Mesenchymal stem cell (in vitro differentiated cells and primary cell): ENCODE measurements around the gene LRRC75A. TPM values are rescaled to one million over a fixed set of nuclear protein-coding genes. Genes with fewer than 3 reads are reported as not detected.

Experiments
- DNase-seq: peaks from one replicate; pipeline ENCODE4 v3.0.0-alpha.2; 2013
- H2AFZ ChIP-seq: one replicate; pipeline ENCODE4 v1.6.1; 2013; ENCODE audit warnings: low read depth, mild to moderate bottlenecking, control low read depth, inconsistent platforms, low read length, moderate library complexity
- H2AK5ac ChIP-seq: 2 replicates; pipeline ENCODE4 v1.6.1; 2013; ENCODE audit warnings: low read length, moderate library complexity, mild to moderate bottlenecking, inconsistent platforms; ENCODE audit not compliant: severe bottlenecking
- H2BK120ac ChIP-seq: one replicate; pipeline ENCODE4 v1.6.1; 2013; ENCODE audit warnings: low read depth, mild to moderate bottlenecking, inconsistent platforms, low read length, moderate library complexity
- H2BK12ac ChIP-seq, 2 experiments: one replicate each; pipeline ENCODE4 v1.6.1; 2013; ENCODE audit warnings: inconsistent platforms in 2 of 2, low read length in 2 of 2, mild to moderate bottlenecking in 2 of 2, moderate library complexity in 2 of 2, control low read depth in 1 of 2
- H2BK15ac ChIP-seq: one replicate; pipeline ENCODE4 v1.6.1; 2013; ENCODE audit warnings: mild to moderate bottlenecking, low read depth, inconsistent platforms; ENCODE audit not compliant: poor library complexity, severe bottlenecking
- H2BK5ac ChIP-seq: 2 replicates; pipeline ENCODE4 v1.6.1; 2013; ENCODE audit warnings: low read depth, mild to moderate bottlenecking, low read length, control low read depth, inconsistent platforms; ENCODE audit not compliant: poor library complexity, severe bottlenecking
- H3K14ac ChIP-seq, 2 experiments: one replicate each; pipeline ENCODE4 v1.6.1; 2013; ENCODE audit warnings: inconsistent platforms in 2 of 2, low read length in 2 of 2, control low read depth in 1 of 2, mild to moderate bottlenecking in 1 of 2, moderate library complexity in 1 of 2
- H3K18ac ChIP-seq, 2 experiments: one replicate each; pipeline ENCODE4 v1.6.1; 2013; ENCODE audit warnings: inconsistent platforms in 2 of 2, low read length in 2 of 2, control low read depth in 1 of 2, low read depth in 1 of 2, mild to moderate bottlenecking in 1 of 2
- H3K23ac ChIP-seq, 2 experiments: one replicate each; pipeline ENCODE4 v1.6.1; 2013; ENCODE audit warnings: inconsistent platforms in 2 of 2, low read length in 2 of 2, mild to moderate bottlenecking in 2 of 2, moderate library complexity in 2 of 2, control low read depth in 1 of 2
- H3K27ac ChIP-seq: 2 replicates; pipeline ENCODE4 v1.5.1; 2013; ENCODE audit warnings: mild to moderate bottlenecking, moderate library complexity, low read length, control low read depth, inconsistent platforms; ENCODE audit not compliant: poor library complexity, severe bottlenecking
- H3K27me3 ChIP-seq, 2 experiments: 2 replicates each; pipeline versions ENCODE4 v1.6.1 to v1.7.0; 2013; ENCODE audit warnings: low read length in 2 of 2, mild to moderate bottlenecking in 2 of 2, moderate library complexity in 2 of 2, control low read depth in 1 of 2, inconsistent platforms in 1 of 2; ENCODE audit not compliant: control insufficient read depth in 1 of 2, insufficient read depth in 1 of 2
- H3K36me3 ChIP-seq, 2 experiments: 2 replicates each; pipeline versions ENCODE4 v1.6.1 to v1.7.0; 2013; ENCODE audit warnings: low read length in 2 of 2, control low read depth in 1 of 2, inconsistent platforms in 1 of 2, low read depth in 1 of 2, mild to moderate bottlenecking in 1 of 2; ENCODE audit not compliant: insufficient read depth in 2 of 2, control insufficient read depth in 1 of 2
- H3K4ac ChIP-seq, 2 experiments: one replicate each; pipeline ENCODE4 v1.6.1; 2013; ENCODE audit warnings: inconsistent platforms in 2 of 2, low read length in 2 of 2, mild to moderate bottlenecking in 2 of 2, moderate library complexity in 2 of 2, control low read depth in 1 of 2, low read depth in 1 of 2
- H3K4me1 ChIP-seq: 2 replicates; pipeline ENCODE4 v1.6.1; 2013; ENCODE audit warnings: low read depth, low read length, control low read depth; ENCODE audit not compliant: control insufficient read depth, insufficient read depth
- H3K4me2 ChIP-seq: 2 replicates; pipeline ENCODE4 v1.6.1; 2013; ENCODE audit warnings: low read length, mild to moderate bottlenecking, inconsistent platforms; ENCODE audit not compliant: poor library complexity, severe bottlenecking
- H3K4me3 ChIP-seq, 2 experiments: 2 replicates each; pipeline versions ENCODE4 v1.5.1 to v1.7.0; 2013; ENCODE audit warnings: low read length in 2 of 2, mild to moderate bottlenecking in 2 of 2, control low read depth in 1 of 2, low read depth in 1 of 2; ENCODE audit not compliant: insufficient read depth in 1 of 2
- H3K79me1 ChIP-seq: replicated peaks from 2 replicates; pipeline ENCODE4 v1.6.1; 2013; ENCODE audit warnings: mild to moderate bottlenecking, control low read depth, low read length, inconsistent platforms; ENCODE audit not compliant: poor library complexity, severe bottlenecking
- H3K9ac ChIP-seq: 2 replicates; pipeline ENCODE4 v1.7.0; 2013; ENCODE audit warnings: mild to moderate bottlenecking, low read length, moderate library complexity
- H3K9me3 ChIP-seq: 2 replicates; pipeline ENCODE4 v1.7.0; 2013; ENCODE audit warnings: mild to moderate bottlenecking, low read length; ENCODE audit not compliant: control insufficient read depth
- H4K8ac ChIP-seq: one replicate; pipeline ENCODE4 v1.6.1; 2013; ENCODE audit warnings: inconsistent platforms, mild to moderate bottlenecking, low read length, moderate library complexity
- H4K91ac ChIP-seq: one replicate; pipeline ENCODE4 v1.6.1; 2013; ENCODE audit warnings: mild to moderate bottlenecking, low read length, inconsistent platforms
- WGBS: methylation state at CpG from one replicate; pipeline ENCODE4 v1.1.7; 2013; ENCODE audit warnings: mixed read lengths; 5-methylcytosine and 5-hydroxymethylcytosine counted together
- polyA plus RNA-seq, 2 experiments: library from polyadenylated mRNA; stranded (reverse); fragments of 200-250 nt; gene quantifications; one replicate each; pipeline ENCODE4 v1.2.3, GENCODE V29; 2013

The LRRC75A gene, protein sequence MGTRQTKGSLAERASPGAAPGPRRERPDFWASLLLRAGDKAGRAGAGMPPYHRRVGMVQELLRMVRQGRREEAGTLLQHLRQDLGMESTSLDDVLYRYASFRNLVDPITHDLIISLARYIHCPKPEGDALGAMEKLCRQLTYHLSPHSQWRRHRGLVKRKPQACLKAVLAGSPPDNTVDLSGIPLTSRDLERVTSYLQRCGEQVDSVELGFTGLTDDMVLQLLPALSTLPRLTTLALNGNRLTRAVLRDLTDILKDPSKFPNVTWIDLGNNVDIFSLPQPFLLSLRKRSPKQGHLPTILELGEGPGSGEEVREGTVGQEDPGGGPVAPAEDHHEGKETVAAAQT
- 0.44 TPM for polyA plus RNA-seq (2013, experiment 1 of 2)
- polyA plus RNA-seq (2013, experiment 2 of 2) = 0.48 TPM

DNA sequence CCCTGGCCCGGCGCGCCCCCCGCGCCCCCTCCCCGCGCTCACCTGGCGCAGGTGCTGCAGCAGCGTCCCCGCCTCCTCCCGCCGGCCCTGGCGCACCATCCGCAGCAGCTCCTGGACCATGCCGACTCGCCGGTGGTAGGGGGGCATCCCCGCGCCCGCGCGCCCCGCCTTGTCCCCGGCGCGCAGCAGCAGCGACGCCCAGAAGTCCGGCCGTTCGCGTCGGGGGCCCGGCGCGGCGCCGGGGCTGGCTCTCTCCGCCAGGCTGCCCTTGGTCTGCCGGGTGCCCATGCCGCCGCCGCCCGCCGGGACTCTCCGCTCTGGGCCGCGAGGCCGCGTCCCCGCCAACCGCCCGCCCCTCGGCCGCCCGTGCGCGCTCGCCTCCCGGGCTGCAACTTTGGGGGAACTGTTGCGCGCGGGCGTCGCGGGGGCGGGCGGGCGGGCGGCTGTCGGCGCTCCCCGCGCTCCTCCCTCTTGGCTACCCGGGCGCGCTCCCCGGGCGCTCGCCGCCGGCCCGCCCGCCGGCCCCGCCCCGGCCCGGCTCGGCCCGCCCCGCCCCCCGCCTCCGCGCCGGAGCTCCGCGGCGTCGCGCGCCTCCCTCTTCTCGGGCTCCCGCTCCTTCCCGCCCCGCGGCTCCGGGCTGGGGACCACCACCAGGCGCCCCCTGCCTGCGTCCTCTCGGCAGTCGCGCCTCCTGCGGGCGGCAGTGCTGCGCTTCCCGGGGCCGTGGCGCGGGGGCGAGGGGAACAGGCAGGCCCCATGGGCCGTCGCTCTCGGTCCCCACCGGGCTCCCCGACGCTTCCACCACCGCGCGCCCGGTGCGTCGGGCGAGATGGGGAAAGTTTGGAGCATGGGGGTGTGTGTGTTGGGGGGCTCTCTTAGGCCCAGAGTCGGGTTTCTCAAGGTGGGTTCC, at the start of gene LRRC75A:
LRRC75A (minus strand) TSS at position 491 of the 910 bp plus-strand sequence; CDS start at position 288, 203 bp downstream.
- Histone ChIP-seq H3K14ac (no peak within 1 kb of the TSS), H3K4ac (no peak within 1 kb of the TSS), H2AK5ac (no peak within 1 kb of the TSS), H3K4me1 (peaks cover 8% of the 10 kb centered on the region), H3K4me2 (peak within 1 kb of the TSS; percentile 89), H2BK12ac (no peak within 1 kb of the TSS), H3K27me3 (peaks cover 56 to 75% of the 10 kb centered on the region in 2 experiments), H4K8ac (peak within 1 kb of the TSS; percentile 13), H2AFZ (peak within 1 kb of the TSS; percentile 86), H3K23ac (peak within 1 kb of the TSS in 1 of 2 experiments; percentile 38), H3K27ac (no peak within 1 kb of the TSS), H2BK120ac (no peak within 1 kb of the TSS), H4K91ac (no peak within 1 kb of the TSS), H3K36me3 (no peaks in the 10 kb centered on the region), H2BK15ac (peak within 1 kb of the TSS; percentile 33), H3K9ac (peak within 1 kb of the TSS; percentile 48), H2BK5ac (no peak within 1 kb of the TSS), H3K4me3 (peak within 1 kb of the TSS; percentile 58 to 76), H3K9me3 (no peaks in the 10 kb centered on the region), H3K79me1 (no peaks in the 10 kb centered on the region), H3K18ac (peak within 1 kb of the TSS; percentile 12 to 43)
- under 1% methylated on average over 64 of the region's 134 CpGs for WGBS
- peak; percentile 29 for DNase-seq

DNA sequence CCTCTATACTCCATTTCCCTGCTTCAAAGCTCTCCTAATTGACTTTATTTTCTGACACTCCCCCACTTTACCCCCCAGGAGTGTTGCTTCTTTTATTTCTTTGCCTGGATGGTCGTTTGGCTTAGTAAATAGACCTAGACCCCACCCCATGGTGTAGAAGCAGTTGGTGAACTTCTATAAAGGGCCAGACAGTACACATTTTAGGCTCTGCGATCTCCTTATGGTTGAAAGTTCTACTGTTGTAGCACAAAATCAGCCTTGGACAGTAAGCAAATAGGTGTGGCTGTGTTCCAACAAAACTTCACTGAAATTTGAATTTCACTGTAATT, 45.1 kb upstream of the LRRC75A start:
- no peak overlapping the region for H3K4ac ChIP-seq
- no peak overlapping the region for H2BK15ac ChIP-seq
- no peak overlapping the region for H4K8ac ChIP-seq
- no peak overlapping the region for H2AFZ ChIP-seq
- no peak overlapping the region for H3K4me2 ChIP-seq
- no peak overlapping the region for H2AK5ac ChIP-seq
- no peak overlapping the region for H3K27ac ChIP-seq
- H3K27me3 ChIP-seq = peaks cover 0 to 4% of the 10 kb centered on the region in 2 experiments
- no peak overlapping the region for H2BK120ac ChIP-seq
- no peak overlapping the region for H3K14ac ChIP-seq
- H3K79me1 ChIP-seq = no peaks in the 10 kb centered on the region
- no peak overlapping the region for H3K9ac ChIP-seq
- H4K91ac ChIP-seq = no peak overlapping the region
- H3K4me3 ChIP-seq = no peak overlapping the region
- H2BK5ac ChIP-seq = no peak overlapping the region
- H3K9me3 ChIP-seq = peaks cover 26% of the 10 kb centered on the region
- H2BK12ac ChIP-seq = no peak overlapping the region
- H3K23ac ChIP-seq = no peak overlapping the region
- no peaks in the 10 kb centered on the region for H3K36me3 ChIP-seq
- no peak for DNase-seq
- no peak overlapping the region for H3K18ac ChIP-seq
- 71% methylated on average over 2 of the region's 2 CpGs for WGBS
- no peaks in the 10 kb centered on the region for H3K4me1 ChIP-seq

DNA sequence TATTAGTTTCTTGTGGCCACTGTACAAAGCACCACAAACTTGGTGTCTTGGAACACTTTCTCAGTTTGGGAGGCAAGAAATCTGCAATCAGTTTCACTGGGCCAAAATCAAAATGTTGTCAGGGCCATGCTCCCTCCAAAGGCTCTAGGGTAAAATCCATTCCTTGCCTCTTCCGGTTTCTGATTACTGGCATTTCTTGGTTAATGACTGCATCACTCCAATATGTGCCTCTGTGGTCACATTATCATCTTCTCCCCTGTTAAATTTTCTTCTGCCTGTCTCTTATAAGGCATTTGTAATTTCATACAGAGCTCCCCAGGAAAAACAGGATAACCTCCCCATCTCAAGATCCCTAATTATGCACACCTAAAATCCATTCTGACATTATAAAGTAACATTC, 42.2 kb upstream of the LRRC75A start:
- Histone ChIP-seq H3K14ac (no peak overlapping the region), H3K4me1 (no peaks in the 10 kb centered on the region), H2BK120ac (no peak overlapping the region), H2AK5ac (no peak overlapping the region), H3K4me2 (no peak overlapping the region), H3K27me3 (peaks cover 14 to 18% of the 10 kb centered on the region in 2 experiments), H2BK5ac (no peak overlapping the region), H2AFZ (peak overlapping the region; percentile 14), H4K91ac (no peak overlapping the region), H3K23ac (no peak overlapping the region), H3K36me3 (no peaks in the 10 kb centered on the region), H4K8ac (no peak overlapping the region), H3K18ac (no peak overlapping the region), H3K4me3 (no peak overlapping the region), H3K9ac (no peak overlapping the region), H2BK15ac (no peak overlapping the region), H3K79me1 (no peaks in the 10 kb centered on the region), H3K27ac (no peak overlapping the region), H3K9me3 (no peaks in the 10 kb centered on the region), H2BK12ac (no peak overlapping the region), H3K4ac (no peak overlapping the region)
- no peak for DNase-seq
- WGBS = 86% methylated on average over 1 of the region's 1 CpG

DNA sequence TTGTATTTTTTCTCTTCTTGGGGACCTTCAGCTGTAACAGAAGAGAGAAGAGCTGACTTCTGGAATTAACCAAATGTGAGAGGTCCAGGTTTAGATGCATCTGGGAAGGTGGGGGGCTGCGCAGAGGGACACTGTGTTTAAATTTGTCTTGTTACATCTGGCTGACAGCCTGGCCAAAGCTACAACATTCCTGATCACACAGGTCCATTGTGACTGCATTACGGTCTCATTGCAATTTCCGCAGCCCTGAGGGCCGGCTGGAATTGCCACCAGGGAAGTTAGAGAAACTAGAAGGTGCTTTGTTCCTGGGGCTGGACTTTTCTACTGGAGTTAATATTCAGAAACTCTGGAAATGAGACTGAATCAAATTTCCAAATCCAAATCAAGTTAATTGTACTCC, 37.9 kb upstream of the LRRC75A start:
- no peaks in the 10 kb centered on the region for H3K4me1 ChIP-seq
- no peak overlapping the region for H3K4me3 ChIP-seq
- no peak overlapping the region for H2BK15ac ChIP-seq
- H2BK5ac ChIP-seq = no peak overlapping the region
- H3K4ac ChIP-seq = no peak overlapping the region
- no peak overlapping the region for H3K23ac ChIP-seq
- no peaks in the 10 kb centered on the region for H3K9me3 ChIP-seq
- H3K27me3 ChIP-seq = peaks cover 20 to 49% of the 10 kb centered on the region in 2 experiments
- H3K4me2 ChIP-seq = no peak overlapping the region
- H3K14ac ChIP-seq = no peak overlapping the region
- H3K9ac ChIP-seq = no peak overlapping the region
- H3K79me1 ChIP-seq = no peaks in the 10 kb centered on the region
- H2BK120ac ChIP-seq = no peak overlapping the region
- H2BK12ac ChIP-seq = no peak overlapping the region
- H2AK5ac ChIP-seq = no peak overlapping the region
- H3K27ac ChIP-seq = no peak overlapping the region
- no peak overlapping the region for H2AFZ ChIP-seq
- DNase-seq = no peak
- H3K18ac ChIP-seq = no peak overlapping the region
- H3K36me3 ChIP-seq = no peaks in the 10 kb centered on the region
- 93% methylated on average over 3 of the region's 4 CpGs for WGBS
- no peak overlapping the region for H4K91ac ChIP-seq
- H4K8ac ChIP-seq = no peak overlapping the region
